ENCODE measurements around the gene DMRTB1.

Gene DMRTB1

GRCh38 chr1:53463961-53464899 lies 5.0 kb downstream of the DMRTB1 start:
- no peak for DNase-seq (ENCODE audit: low read depth)

GRCh38 chr1:53465023-53465957 lies 6.1 kb downstream of the DMRTB1 start:
- DNase-seq (ENCODE audit: low read depth), result no peak

GRCh38 chr1:53467391-53467790 lies 8.2 kb downstream of the DMRTB1 start:
- no peak for DNase-seq (ENCODE audit: low read depth)

- no peak for DNase-seq (ENCODE audit: low read depth)
These were observed 9.2 kb downstream of the DMRTB1 start for GRCh38 chr1:53468374-53468773.

GRCh38 chr1:53469373-53469772 lies 10.2 kb downstream of the DMRTB1 start:
- no peak for DNase-seq (ENCODE audit: low read depth)

- no peak for DNase-seq (ENCODE audit: low read depth)
These were observed 11.0 kb downstream of the DMRTB1 start for GRCh38 chr1:53470155-53470554.

- no peak for DNase-seq (ENCODE audit: low read depth)
These were observed 11.4 kb downstream of the DMRTB1 start for GRCh38 chr1:53470584-53470983.

GRCh38 chr1:53471000-53471399 lies 11.8 kb downstream of the DMRTB1 start:
- DNase-seq (ENCODE audit: low read depth), result no peak

GRCh38 chr1:53473463-53473862 lies 14.3 kb downstream of the DMRTB1 start:
- no peak for DNase-seq (ENCODE audit: low read depth)

GRCh38 chr1:53475664-53476063 lies 16.5 kb downstream of the DMRTB1 start:
- DNase-seq (ENCODE audit: low read depth), result no peak

- no peak for DNase-seq (ENCODE audit: low read depth)
These were observed 17.4 kb downstream of the DMRTB1 start for GRCh38 chr1:53476579-53476978.

GRCh38 chr1:53477651-53478501 lies 18.7 kb downstream of the DMRTB1 start:
- DNase-seq (ENCODE audit: low read depth), result no peak

GRCh38 chr1:53478502-53478818 lies 19.3 kb downstream of the DMRTB1 start:
- DNase-seq (ENCODE audit: low read depth), result no peak

- DNase-seq (ENCODE audit: low read depth), result no peak
These were observed 21.5 kb downstream of the DMRTB1 start for GRCh38 chr1:53480678-53481077.

- no peak for DNase-seq (ENCODE audit: low read depth)
These were observed 22.3 kb downstream of the DMRTB1 start for GRCh38 chr1:53481456-53481855.

GRCh38 chr1:53482441-53483153 lies 23.4 kb downstream of the DMRTB1 start:
- DNase-seq (ENCODE audit: low read depth), result no peak

GRCh38 chr1:53483170-53483569 lies 24.0 kb downstream of the DMRTB1 start:
- no peak for DNase-seq (ENCODE audit: low read depth)

GRCh38 chr1:53483656-53484055 lies 24.5 kb downstream of the DMRTB1 start:
- no peak for DNase-seq (ENCODE audit: low read depth)

- no peak for DNase-seq (ENCODE audit: low read depth)
These were observed 25.7 kb downstream of the DMRTB1 start for GRCh38 chr1:53484705-53485477.

All from HS-5 (cell line).